Measurements from ENCODE around the gene RASEF.

DNA sequence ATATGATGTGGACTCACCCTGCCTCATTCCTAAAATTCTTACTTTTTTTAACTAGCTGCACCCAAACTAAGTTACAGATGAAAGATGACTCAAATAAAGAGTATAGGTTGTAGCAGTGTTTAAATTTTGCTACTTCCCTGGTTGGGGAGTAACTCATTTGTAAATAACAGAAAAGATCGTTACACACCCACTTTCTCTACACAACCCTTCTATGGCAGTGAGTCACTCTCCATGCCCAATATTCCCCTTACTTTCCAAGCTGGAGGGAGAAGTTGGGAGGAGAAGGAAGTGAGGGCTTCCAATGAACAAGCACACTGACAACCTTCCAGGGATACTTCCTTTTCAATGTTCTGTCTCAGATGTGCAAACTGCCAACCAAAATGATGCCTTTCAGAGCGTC, 1.9 kb downstream of the RASEF start:
- TF ChIP-seq CTCF (conservative IDR thresholded peaks at IDR 0.05; ENCODE audit: low read depth, low read length): no peak
- TF ChIP-seq EZH2 (IDR thresholded peaks at IDR 0.05; ENCODE audit: borderline replicate concordance, low read depth, low read length, poor library complexity, severe bottlenecking): no peak

All from A673 (cell line).